HG02884 (cell line): ENCODE results near the gene RASA3.
"Not testable (repeated sequence)": the region's sequence is repeated elsewhere in the genome, so short reads cannot be mapped to it uniquely, and the experiment has no call there.

ENCODE experiments used
- ATAC-seq: cut with Tn5 transposase; IDR thresholded peaks from one replicate; pipeline ENCODE4 v1.9.1; 2021; ENCODE audit warnings: mild to moderate bottlenecking, moderate library complexity; ENCODE audit not compliant: unreplicated experiment

The RASA3 gene, protein sequence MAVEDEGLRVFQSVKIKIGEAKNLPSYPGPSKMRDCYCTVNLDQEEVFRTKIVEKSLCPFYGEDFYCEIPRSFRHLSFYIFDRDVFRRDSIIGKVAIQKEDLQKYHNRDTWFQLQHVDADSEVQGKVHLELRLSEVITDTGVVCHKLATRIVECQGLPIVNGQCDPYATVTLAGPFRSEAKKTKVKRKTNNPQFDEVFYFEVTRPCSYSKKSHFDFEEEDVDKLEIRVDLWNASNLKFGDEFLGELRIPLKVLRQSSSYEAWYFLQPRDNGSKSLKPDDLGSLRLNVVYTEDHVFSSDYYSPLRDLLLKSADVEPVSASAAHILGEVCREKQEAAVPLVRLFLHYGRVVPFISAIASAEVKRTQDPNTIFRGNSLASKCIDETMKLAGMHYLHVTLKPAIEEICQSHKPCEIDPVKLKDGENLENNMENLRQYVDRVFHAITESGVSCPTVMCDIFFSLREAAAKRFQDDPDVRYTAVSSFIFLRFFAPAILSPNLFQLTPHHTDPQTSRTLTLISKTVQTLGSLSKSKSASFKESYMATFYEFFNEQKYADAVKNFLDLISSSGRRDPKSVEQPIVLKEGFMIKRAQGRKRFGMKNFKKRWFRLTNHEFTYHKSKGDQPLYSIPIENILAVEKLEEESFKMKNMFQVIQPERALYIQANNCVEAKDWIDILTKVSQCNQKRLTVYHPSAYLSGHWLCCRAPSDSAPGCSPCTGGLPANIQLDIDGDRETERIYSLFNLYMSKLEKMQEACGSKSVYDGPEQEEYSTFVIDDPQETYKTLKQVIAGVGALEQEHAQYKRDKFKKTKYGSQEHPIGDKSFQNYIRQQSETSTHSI

DNA sequence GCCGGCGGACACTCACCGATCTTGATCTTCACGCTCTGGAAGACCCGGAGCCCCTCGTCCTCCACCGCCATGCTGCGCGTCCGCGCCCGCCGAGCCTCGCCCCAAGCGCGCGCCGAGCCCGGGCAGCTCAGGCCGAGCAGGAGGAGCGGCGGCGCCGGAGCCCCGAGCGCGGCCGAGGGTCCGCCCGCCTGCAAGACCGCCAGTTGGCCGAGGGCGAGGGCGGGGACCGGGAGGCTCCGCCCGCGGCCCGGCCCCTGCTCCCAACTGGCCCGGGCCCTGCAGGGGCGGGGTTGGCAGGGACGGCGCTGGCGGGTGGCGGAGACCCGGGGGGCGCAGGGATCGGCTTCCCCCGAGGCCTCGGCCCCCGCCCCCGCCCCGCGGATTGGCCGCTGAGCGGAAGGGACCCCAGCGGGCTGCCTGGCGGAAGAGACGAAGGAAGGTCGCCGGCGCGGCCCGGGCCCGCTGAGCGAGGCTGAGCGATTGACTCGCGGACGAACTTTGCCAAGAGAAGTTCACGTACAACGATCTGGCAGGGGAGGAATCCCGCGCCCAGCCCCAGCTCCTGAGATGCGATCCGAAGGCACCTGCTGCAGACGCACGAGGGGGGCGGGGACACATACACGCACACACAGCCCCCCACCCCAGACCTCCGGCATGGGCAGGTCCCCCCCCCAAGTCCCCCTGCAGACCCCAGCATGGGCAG, at the start of gene RASA3:
RASA3 (minus strand) TSS at position 205 of the 703 bp plus-strand sequence; CDS start at position 71, 134 bp downstream.
- peak; percentile 47 for ATAC-seq

GRCh38 chr13:114179087-114179658, 46.8 kb upstream of the RASA3 start, which contains the start of gene CFAP97D2:
TSS of gene CFAP97D2 (plus strand) at chr13:114179257. CDS start at chr13:114179331, 74 bp downstream.
- no peak for ATAC-seq

DNA sequence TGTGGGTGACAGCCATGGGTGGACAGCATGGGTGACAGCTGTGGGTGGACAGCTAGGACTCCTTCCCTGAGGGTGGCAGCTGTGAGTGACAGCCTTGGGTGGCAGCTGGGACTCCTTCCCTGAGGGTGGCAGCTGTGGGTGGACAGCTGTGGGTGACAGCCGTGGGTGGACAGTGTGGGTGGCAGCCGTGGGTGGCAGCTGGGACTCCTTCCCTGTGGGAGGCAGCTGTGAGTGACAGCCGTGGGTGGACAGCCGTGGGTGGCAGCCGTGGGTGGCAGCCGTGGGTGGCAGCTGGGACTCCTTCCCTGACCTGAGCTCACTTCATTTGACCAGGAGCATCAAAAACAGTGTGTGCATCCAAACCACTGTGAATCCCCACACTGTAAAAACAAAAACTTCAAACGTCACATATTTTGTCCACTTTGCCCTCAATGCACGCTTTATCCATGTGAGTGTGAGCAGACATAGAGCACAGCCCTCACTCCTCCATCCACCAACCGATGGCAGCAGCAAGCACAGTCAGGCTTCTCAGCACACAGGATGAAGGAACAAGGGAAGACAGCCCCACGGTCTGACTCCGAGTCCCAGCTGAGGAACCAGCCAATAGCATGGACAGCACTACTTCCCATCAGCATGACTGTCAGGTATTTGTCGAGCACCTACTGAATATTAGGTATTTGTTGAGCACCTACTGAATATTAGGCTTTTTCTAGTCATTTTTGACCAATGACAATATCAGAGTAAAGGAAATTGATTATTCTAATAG, 45.0 kb upstream of the RASA3 start:
- no peak for ATAC-seq

- not testable (repeated sequence) for ATAC-seq
These were observed 44.0 kb upstream of the RASA3 start for GRCh38 chr13:114176359-114176902.

GRCh38 chr13:114174529-114174961, 42.1 kb upstream of the RASA3 start:
- ATAC-seq, result no peak

DNA sequence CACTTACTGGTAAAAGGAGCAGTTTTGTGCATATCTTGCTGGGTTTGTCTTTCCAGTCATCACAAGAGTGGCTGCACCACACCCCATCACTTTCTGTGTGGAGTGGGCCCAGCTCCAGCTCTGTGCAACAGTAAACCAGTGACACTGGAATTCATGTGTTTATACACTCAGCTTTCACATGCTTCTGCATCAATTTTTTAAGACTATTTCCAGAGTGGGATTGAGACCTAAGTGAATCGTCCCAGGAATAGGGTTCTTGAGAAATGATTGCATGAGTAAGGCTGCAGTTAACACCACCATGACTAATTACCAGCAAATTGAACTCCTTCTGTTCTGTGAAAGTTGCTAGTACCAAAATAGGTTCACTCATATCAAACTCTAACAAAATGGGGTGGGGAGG, 41.3 kb upstream of the RASA3 start:
- ATAC-seq, result no peak

GRCh38 chr13:114173272-114173671, 40.8 kb upstream of the RASA3 start:
- no peak for ATAC-seq

DNA sequence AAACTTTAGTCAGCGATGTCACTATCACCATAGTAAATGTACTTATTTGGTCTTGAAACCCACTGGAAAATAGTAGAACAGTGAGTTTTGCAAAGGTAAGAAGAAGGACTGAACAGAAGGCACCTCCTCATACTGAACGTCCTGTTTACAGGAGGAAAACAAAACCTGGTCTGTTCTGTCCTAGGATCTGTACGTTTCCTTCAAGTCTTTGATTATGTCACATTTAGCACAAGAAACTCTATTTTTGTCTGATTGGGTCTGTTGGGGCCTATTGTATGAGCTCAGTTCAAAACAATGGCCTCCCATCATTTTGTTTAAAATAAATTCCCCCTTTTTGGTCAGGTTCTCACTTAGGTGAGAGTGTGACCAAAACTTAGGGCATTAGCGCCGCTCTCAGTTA, 35.5 kb upstream of the RASA3 start:
- ATAC-seq, result no peak

- no peak for ATAC-seq
These were observed 35.0 kb upstream of the RASA3 start for GRCh38 chr13:114167426-114167825.

DNA sequence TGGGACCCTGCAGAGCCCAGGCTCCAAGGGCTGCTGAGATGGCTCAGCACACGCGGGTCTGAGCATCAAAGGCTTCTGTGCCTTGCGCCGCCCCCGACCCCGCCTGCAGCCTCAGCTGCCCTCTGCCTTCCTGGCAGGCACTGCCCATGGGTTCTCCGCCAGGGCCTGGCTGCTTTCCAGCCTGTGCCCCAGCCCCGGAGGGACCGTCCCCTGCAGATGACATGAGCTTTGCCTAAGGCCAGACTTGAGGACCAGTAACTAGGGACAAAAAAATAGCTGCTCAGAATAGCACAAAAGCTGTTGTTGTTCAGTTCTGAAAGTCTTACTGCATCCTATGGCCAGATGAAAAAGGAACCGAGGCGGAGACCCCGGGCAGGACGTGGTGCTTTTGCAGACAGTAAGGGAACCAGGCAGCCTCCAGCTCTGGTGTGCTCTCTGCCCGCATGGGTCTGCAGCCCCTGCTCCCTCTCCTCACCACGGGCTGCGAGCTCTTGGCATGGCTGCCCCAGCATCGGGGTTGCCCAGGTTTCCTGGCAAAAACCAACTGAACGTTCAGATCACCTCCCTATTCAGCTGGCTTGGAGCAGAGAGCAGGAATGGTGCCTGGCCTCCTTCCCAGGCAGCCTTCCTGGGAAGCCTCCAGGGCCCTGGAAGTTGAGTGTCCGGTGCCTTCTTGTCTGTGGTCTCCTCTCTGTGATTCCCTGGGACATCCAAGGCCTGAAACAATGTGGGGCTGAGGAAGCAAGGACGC, 34.1 kb upstream of the RASA3 start:
- ATAC-seq, result no peak

DNA sequence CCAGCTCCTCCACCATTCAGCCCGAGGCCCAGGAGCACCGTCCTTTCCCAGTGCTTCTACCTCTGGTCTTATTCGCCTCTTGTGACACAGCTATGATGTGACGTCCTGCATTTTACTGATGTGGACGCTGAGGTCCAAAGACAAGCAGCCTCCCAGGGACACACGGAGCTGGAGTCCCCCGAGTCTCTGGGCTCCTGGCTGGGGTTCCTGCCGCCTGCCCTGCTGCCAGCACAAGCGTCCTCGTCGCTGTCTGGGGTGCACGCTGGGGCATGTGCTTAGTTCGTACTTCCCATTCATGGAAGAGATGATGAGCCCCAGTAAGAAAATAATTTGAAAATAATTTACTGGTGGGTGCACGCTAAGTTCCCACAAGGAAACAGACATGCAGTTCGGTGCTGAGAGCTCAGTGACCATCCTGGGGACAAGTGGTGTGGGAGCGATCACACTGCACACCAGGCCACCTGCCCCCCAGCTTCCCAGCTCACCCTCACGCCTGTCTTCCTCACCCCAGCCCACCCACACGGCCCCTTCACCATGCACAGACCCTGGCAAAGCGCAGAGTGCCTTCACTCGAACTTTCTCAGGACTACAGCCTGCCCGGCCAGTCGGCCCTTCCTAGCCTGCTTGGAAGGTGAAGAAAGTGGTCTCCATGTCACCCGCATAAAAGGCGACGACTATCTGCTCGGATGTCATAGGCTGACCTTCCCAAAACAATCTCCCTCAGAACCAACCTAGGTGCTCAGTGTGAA, 32.4 kb upstream of the RASA3 start:
- ATAC-seq, result no peak

DNA sequence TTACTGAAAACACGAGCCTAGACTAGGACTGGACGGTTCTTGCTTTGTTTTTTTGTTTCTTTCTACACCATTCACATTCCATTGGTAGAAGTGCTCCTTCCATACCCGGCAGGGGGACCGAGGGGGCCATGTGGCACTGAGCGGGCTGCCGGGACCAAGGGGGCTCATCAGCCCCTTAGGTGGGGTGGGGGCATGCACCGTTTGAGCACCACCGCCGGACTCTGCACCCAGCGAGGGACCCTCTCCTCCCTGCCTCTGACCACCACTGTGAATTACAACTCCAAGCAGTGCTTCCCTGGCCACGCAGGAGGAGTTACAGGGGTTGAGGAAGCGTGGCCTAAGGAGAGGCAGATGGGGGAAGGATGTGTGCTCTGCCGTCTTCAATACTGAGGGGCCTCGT, 31.6 kb upstream of the RASA3 start:
- no peak for ATAC-seq

DNA sequence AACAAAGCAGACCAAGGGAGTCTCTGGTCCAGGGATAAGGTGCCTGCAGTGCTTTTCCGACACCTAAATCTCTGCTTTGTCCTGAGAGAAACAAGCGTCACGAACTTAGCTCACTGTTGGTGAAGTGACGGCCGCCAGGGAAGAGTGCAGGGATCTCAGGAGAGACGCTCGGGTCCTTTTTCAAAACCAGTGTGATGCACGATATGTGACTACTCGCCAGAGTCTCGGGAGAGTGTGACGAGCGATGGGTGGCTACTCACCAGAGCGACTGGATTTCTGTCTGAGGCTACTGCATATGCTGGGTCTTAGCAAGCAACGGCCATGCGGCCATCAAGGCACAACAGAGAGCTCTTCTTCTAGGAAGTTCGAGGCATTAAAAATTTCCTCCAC, 30.1 kb upstream of the RASA3 start:
- no peak for ATAC-seq

- no peak for ATAC-seq
These were observed 29.5 kb upstream of the RASA3 start for GRCh38 chr13:114161644-114162532.

DNA sequence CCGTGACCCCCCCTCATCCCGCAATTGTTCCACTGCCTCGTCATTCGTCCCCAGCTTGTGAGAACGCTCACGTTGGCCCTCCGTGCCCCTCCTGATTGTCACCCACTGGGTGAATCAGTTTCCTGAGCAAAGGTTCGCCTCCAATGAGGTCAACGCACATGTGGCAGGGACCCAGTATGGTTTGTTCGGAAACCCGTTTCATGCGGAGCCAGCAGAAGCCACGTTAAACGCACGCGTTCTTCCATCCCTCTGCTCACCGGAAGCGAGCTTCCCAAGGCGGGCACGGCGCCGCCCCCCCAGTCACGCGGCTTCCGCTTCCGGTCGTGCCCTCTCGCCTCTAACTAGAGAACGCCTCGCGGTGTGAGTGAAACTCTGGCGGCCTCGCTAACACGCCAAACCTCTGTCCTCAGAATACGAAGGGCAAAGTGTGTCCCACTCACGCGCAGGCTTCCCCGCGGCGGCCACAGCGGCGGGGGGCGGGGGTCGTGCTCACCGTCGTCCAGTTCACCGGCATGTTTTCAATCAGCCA, 28.7 kb upstream of the RASA3 start:
- no peak for ATAC-seq

GRCh38 chr13:114158869-114159666, 26.6 kb upstream of the RASA3 start:
- not testable (repeated sequence) for ATAC-seq
